Measurements from ENCODE around the gene EEF2K.
A peak's percentile ranks its signal among the peaks of the same experiment; 100 is the strongest.

DNA sequence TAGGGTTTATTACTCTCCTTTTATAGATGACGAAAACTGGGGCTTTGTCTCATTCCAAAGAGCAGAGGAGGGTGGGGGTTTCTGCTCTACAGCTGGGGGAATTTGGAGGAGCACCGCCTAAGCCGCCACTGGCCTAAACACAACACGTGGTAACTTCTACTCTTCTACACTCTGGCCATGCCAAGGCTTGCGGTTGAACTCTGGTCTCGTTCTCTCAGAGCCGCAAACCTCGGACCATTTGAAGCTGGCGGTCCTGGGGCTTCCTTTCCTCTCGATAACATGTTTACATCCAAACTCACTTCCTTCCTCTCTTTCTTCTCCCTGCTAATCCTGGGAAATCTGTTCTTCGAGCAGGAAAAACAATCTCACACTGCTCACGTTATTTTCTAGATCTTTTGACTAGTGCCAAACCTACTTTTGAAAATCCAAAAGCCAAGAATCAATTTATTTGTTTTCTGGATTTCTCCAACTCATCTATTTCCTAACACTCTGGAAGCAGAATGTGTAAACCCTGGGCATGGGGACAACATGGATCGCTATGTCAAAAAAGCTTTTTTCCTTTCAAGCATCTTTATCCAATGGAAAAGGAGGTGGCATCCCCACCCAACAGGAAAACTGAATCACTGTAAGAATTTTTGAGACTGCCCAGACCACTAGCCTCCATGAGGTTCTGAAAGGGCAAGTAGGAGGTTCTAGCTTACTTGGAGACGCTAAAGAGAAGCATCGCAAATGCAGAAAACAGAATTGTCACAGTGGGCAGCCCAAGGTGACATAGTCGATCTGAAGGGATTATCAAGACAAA, 13.6 kb upstream of the EEF2K start:
- TF ChIP-seq POLR2A (IDR thresholded peaks at IDR 0.05; ENCODE audit: low read length) = peak; percentile 33
- no peak for TF ChIP-seq GATA1 (IDR thresholded peaks at IDR 0.05; ENCODE audit: low read depth, low read length)
